ENCODE measurements around the gene KCTD16.

Gene KCTD16

DNA sequence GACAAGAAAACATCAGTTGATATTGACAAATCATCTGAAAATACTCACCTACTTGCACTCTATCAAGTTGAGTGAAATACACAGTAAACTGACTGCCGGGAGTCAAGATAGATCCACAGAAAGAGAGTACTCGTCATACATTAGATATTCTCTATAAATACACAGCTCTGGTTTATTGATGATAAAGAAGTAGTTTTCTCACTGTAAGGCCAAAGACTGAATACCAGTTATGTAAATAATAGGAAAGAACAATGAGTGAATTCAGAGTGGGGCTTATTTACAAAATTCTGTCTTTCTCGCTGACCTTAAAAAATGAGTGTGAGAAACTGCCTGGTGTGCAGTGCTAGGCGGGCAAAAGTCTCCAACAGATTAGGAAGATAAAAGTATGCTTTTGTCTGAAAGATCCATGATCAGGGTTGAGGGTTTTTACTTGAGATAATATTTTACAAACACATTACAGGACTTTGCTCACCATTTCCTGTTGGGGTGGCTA is 341.0 kb downstream of the KCTD16 start:
- in situ Hi-C loops (cut with HindIII; ENCODE audit: low pct_ligation_motif_present, low pct_unique_long_range_greater_than_20kb, low sequenced_read_pairs), result no loop called here

DNA sequence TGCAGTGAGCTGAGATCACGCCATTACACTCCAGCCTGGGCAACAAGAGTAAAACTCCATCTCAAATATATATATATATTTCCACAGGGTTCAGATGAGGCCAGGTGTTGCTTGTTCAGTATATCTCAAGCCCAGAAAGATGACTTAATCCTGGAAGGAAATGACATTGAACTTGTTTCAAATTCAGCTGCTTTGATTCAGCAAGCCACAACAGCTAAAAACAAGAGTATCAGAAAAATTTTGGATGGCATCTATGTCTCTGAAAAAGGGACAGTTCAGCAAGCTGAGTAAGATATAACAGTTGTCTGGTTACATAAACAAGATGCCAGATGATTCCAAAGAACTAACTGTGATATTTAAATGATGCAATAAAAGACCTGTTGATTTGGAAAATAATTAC is 352.0 kb downstream of the KCTD16 start:
- DNase-seq, result no peak
- in situ Hi-C loops (cut with HindIII; ENCODE audit: low pct_ligation_motif_present, low pct_unique_long_range_greater_than_20kb, low sequenced_read_pairs), result no loop called here

More for the DNA sequence above, 341.0 kb downstream of the KCTD16 start:
- DNase-seq, result no peak

DNA sequence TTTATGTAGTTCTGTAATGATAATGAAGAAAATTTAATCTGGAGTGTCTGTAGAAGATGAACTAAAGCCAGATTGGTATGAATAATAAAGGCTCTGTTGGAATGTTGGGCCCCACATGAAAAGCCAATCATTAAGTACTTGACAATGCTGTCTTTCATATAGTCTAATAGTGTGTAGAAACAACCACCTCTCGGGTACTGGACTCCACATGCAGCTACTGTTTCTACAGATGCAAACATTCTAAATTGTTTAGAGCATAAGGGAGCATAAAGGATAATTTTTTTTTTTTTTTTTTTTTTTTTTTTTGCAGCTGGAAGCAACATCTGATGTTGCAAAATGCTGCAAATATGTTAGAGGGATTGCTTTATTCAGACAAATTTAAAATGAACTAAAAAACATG is 354.3 kb downstream of the KCTD16 start:
- in situ Hi-C loops (cut with HindIII; ENCODE audit: low pct_ligation_motif_present, low pct_unique_long_range_greater_than_20kb, low sequenced_read_pairs), result no loop called here

DNA sequence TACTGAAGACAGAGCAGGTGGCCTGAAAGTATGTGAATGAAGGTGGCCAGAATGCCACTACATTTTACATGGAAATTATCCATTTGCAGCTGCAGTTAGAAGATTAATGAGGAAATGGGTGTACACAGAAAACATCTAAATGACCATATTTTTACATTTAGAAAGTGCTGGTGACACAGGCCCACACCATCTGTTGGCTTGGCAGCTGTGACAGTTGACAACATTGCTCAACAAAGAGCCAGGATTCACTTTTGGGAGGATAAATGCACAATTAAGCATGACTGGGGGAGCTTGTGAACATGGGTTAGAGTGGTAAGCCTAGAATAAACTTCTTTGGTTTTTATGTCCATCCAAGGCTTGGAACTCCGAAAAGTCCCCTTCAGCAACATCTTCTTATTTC is 360.5 kb downstream of the KCTD16 start:
- DNase-seq, result no peak
- in situ Hi-C loops (cut with HindIII; ENCODE audit: low pct_ligation_motif_present, low pct_unique_long_range_greater_than_20kb, low sequenced_read_pairs), result no loop called here

More for the DNA sequence above, 354.3 kb downstream of the KCTD16 start:
- DNase-seq, result no peak
